ENCODE results near the gene FNDC4. TPM values are rescaled to one million over a fixed set of nuclear protein-coding genes. Genes with fewer than 3 reads are reported as not detected.

FNDC4 gene
- under 1 TPM in 1 of 2 experiments, not detected in 1; 0.22 TPM for total RNA-seq

GRCh38 chr2:27494944-27495554 is at the start of gene FNDC4:
FNDC4 (minus strand) TSS chr2:27495200; CDS start chr2:27494679, 521 bp downstream.

GRCh38 chr2:27496357-27497287 is 1.6 kb upstream of the FNDC4 start, which contains the start of gene GCKR:
GCKR (plus strand) TSS chr2:27496839; CDS start chr2:27496905, 66 bp downstream.

GRCh38 chr2:27489498-27490397 is 5.3 kb downstream of the FNDC4 start, which contains the start of gene IFT172:
IFT172 (minus strand) TSS chr2:27489743; CDS start chr2:27489653, 90 bp downstream.

GRCh38 chr2:27441958-27442919 is 52.8 kb downstream of the FNDC4 start, which contains the start of gene KRTCAP3:
KRTCAP3 (plus strand) TSS chr2:27442381; CDS start chr2:27442413, 32 bp downstream.

Other genes starting within 250 kb of the FNDC4 start
- gene SLC30A3, start 232.2 kb downstream of the FNDC4 start, total RNA-seq, result under 1 TPM; 0.08 to 0.12 TPM
- not detected for gene DNAJC5G, start 219.8 kb downstream of the FNDC4 start, total RNA-seq
- under 1 TPM in 1 of 2 experiments, not detected in 1; 0.12 TPM for gene TRIM54, start 212.8 kb downstream of the FNDC4 start, total RNA-seq
- gene UCN, start 186.8 kb downstream of the FNDC4 start, total RNA-seq, result 1 to 10 TPM; 3.4 to 3.6 TPM
- gene MPV17, start 172.1 kb downstream of the FNDC4 start, total RNA-seq, result 10 to 100 TPM; 75.5 to 87.4 TPM
- 10 to 100 TPM; 53.6 to 56.8 TPM for gene GTF3C2, start 138.4 kb downstream of the FNDC4 start, total RNA-seq
- gene EIF2B4, start 124.9 kb downstream of the FNDC4 start, total RNA-seq, result 10 to 100 TPM; 36.7 to 38.0 TPM
- gene SNX17, start 124.6 kb downstream of the FNDC4 start, total RNA-seq, result 100 to 1,000 TPM; 109 to 112 TPM
- gene ZNF513, start 114.5 kb downstream of the FNDC4 start, total RNA-seq, result 10 to 100 TPM; 17.3 to 20.1 TPM
- 10 to 100 TPM; 98.2 to 98.3 TPM for gene PPM1G, start 85.6 kb downstream of the FNDC4 start, total RNA-seq
- gene NRBP1, start 66.6 kb downstream of the FNDC4 start, total RNA-seq, result 10 to 100 TPM; 74.0 to 74.8 TPM
- gene KRTCAP3, start 52.8 kb downstream of the FNDC4 start, total RNA-seq, result 1 to 10 TPM; 7.1 to 7.4 TPM
- gene IFT172, start 5.5 kb downstream of the FNDC4 start, total RNA-seq, result 10 to 100 TPM; 10.4 to 11.1 TPM
- gene GCKR, start 1.6 kb upstream of the FNDC4 start, total RNA-seq, result not detected
- gene ZNF512, start 87.8 kb upstream of the FNDC4 start, total RNA-seq, result 10 to 100 TPM; 40.6 to 40.8 TPM
- 1 to 10 TPM; 1.1 to 1.4 TPM for gene CCDC121, start 133.8 kb upstream of the FNDC4 start, total RNA-seq
- gene GPN1, start 133.8 kb upstream of the FNDC4 start, total RNA-seq, result 10 to 100 TPM; 34.2 to 36.4 TPM
- gene SUPT7L, start 168.4 kb upstream of the FNDC4 start, total RNA-seq, result 10 to 100 TPM; 35.3 to 36.0 TPM
- gene SLC4A1AP, start 168.7 kb upstream of the FNDC4 start, total RNA-seq, result 10 to 100 TPM; 22.6 to 23.3 TPM